Loucy (cell line): ENCODE data around the gene TENM4.

ENCODE experiments used
- EZH2phosphoT487 ChIP-seq: fragments of 200-600 bp; IDR thresholded peaks from 2 replicates; pipeline ENCODE4 v1.6.1; 2018; ENCODE audit warnings: antibody characterized with exemption, mild to moderate bottlenecking, moderate library complexity, borderline replicate concordance
- TF ChIP-seq, protein P1 (sequence below): fragments of 200-600 bp; sonication (generic); conservative IDR thresholded peaks from 2 replicates; pipeline ENCODE4 v1.5.1; 2014; ENCODE audit warnings: mild to moderate bottlenecking, antibody characterized with exemption, low read length

DNA sequence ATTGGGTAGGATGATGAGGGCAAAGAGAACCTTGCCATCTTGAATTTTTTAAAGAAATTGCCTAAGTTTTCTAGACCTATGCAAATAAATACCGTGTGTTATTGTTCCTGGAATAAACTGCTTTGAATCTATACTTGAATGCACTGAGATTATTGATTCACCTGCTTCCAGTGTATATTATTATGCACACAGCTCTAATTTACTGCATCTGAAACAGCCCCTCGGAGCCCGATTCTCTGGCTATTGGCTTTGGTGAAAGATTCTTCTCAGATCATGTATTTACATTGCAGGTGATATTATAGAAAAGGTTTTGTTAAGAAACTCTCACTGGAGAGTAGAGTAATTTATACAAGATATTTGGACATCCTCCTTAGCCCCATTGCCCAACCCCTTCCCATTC, 254.2 kb downstream of the TENM4 start:
- TF ChIP-seq, protein P1, sequence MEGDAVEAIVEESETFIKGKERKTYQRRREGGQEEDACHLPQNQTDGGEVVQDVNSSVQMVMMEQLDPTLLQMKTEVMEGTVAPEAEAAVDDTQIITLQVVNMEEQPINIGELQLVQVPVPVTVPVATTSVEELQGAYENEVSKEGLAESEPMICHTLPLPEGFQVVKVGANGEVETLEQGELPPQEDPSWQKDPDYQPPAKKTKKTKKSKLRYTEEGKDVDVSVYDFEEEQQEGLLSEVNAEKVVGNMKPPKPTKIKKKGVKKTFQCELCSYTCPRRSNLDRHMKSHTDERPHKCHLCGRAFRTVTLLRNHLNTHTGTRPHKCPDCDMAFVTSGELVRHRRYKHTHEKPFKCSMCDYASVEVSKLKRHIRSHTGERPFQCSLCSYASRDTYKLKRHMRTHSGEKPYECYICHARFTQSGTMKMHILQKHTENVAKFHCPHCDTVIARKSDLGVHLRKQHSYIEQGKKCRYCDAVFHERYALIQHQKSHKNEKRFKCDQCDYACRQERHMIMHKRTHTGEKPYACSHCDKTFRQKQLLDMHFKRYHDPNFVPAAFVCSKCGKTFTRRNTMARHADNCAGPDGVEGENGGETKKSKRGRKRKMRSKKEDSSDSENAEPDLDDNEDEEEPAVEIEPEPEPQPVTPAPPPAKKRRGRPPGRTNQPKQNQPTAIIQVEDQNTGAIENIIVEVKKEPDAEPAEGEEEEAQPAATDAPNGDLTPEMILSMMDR: no peak
- TF ChIP-seq EZH2phosphoT487: no peak
